Heart left ventricle (tissue), 16 donors: ENCODE results near the gene GTPBP10. TPM values are rescaled to one million over a fixed set of nuclear protein-coding genes. Genes with fewer than 3 reads are reported as not detected.
"Not testable (repeated sequence)": the region's sequence is repeated elsewhere in the genome, so short reads cannot be mapped to it uniquely, and the experiment has no call there.

ENCODE experiments used
- ATAC-seq, 4 donors: fragments of 200-7000 bp; cut with Tn5 transposase; one replicate each; pipeline ENCODE4 v1.9.1; 2020 to 2022; ENCODE audit warnings: moderate library complexity in 4 of 4, mild to moderate bottlenecking in 3 of 4, moderate number of reproducible peaks in 1 of 4
- DNase-seq, 5 donors: peaks; one replicate each; pipeline ENCODE4 v3.0.0-alpha.2; 2020
- H3K27ac ChIP-seq, 12 donors: fragments of 200-600 bp; sonication (generic) in 4 of 12; one replicate each; pipeline versions ENCODE4 v1.5.0 to v1.8.0; 2016 to 2022; ENCODE audit warnings: mild to moderate bottlenecking in 2 of 12
- H3K27me3 ChIP-seq, 9 donors: fragments of 200-600 bp; sonication (generic) in 2 of 9; one replicate each; pipeline versions ENCODE4 v1.5.1 to v1.8.0; 2016 to 2022; ENCODE audit warnings: mild to moderate bottlenecking in 3 of 9
- H3K36me3 ChIP-seq, 9 donors: fragments of 200-600 bp; sonication (generic) in 2 of 9; one replicate each; pipeline versions ENCODE4 v1.5.0 to v1.8.0; 2018 to 2022; ENCODE audit warnings: mild to moderate bottlenecking in 2 of 9
- H3K4me1 ChIP-seq, 12 donors: fragments of 200-600 bp; sonication (generic) in 4 of 12; one replicate each; pipeline versions ENCODE4 v1.5.0 to v1.8.0; 2016 to 2022; ENCODE audit warnings: mild to moderate bottlenecking in 3 of 12
- H3K4me3 ChIP-seq, 12 donors: fragments of 200-600 bp; sonication (generic) in 4 of 12; one replicate each; pipeline versions ENCODE4 v1.5.0 to v1.8.0; 2017 to 2022; ENCODE audit warnings: mild to moderate bottlenecking in 9 of 12, moderate library complexity in 4 of 12
- H3K9me3 ChIP-seq, 12 donors: fragments of 200-600 bp; sonication (generic) in 4 of 12; one replicate each; pipeline versions ENCODE4 v1.5.0 to v1.8.0; 2016 to 2022; ENCODE audit warnings: mild to moderate bottlenecking in 1 of 12
- POLR2A ChIP-seq, 2 donors: fragments of 450-650 bp; IDR thresholded peaks; one replicate each; pipeline ENCODE4 v1.6.1; 2017; ENCODE audit warnings: antibody characterized with exemption in 2 of 2, mild to moderate bottlenecking in 2 of 2, moderate library complexity in 2 of 2
- WGBS, 4 donors: extraction: QIAGEN DNeasy Blood & Tissue Kit in 2 of 4; methylation state at CpG; one replicate each; pipeline versions ENCODE4 v1.1.5 to v1.1.7; 2013 to 2018; 5-methylcytosine and 5-hydroxymethylcytosine counted together
- intact Hi-C, 10 donors: fragments of 100-400 bp; cut with DNase I; formaldehyde crosslinking; loops; one replicate each; pipeline versions ENCODE4 v1.11.1 to v1.14.2; 2022
- polyA plus RNA-seq, 2 donors: library from polyadenylated mRNA; stranded (reverse); fragments of 200-250 nt; gene quantifications; one replicate each; pipeline ENCODE4 v1.2.3, GENCODE V29; 2013
- total RNA-seq, 9 donors: library from RNA; depleted of rRNA in 2 of 9; stranded (reverse); fragments of >200 nt in 2 of 9; fragmentation: NEBNext Ultra II Directional in 3 of 9; extraction: Animal tissue kit (Norgen Biotek cat#: 25700) in 3 of 9; gene quantifications; one replicate each; pipeline versions ENCODE4 v1.1.0 to v1.2.4, GENCODE V29; 2016 to 2023
- TF ChIP-seq, protein P1 (sequence below), 12 donors: fragments of 200-600 bp; sonication (generic) in 4 of 12; IDR thresholded peaks; one replicate each; pipeline versions ENCODE4 v1.5.0 to v1.8.0; 2018 to 2022; ENCODE audit warnings: antibody characterized with exemption in 12 of 12, mild to moderate bottlenecking in 5 of 12
- donor health status: ischemic (EF 13 %, LVEDD 7.1; RV severe dilation, severe dysfunction).
- donor health status: healthy with polysubstance abuse.
- donor health status: DM: no; HTN: yes; CAD: no.
- donor health status: DM: no; HTN: no; CAD: no.
- donor health status: ischemic (EF 25% LVEDD 6.9; RV normal size, moderate dysfunction).
- donor health status: ischemic (EF 25% LVEDD 5.7; RV mildly dilated, moderate dysfunction).
- donor health status: healthy.
- donor health status: DM: yes; HTN: yes; CAD: no.
- donor health status: ischemic (EF 35%, LVEDD 5.7; RV mildly dilated, moderate dysfunction).
- donor health status: nonischemic (EF 11% LVEDD 7.7; RV severe dilation, severe dysfunction).
- donor health status: DM: yes; HTN: yes; CAD: no.
- donor health status: PGD.
- donor health status: ischemic (EF 29% LVEDD 5.4; RV normal size, mild dysfunction).
- donor health status: nonischemic (EF 23%, LVEDD 6.1; RV moderate dilation, normal function).

GTPBP10 gene
- total and polyA plus RNA-seq, 11 donors = 8.2 to 28.4 (median 19.6) TPM

DNA sequence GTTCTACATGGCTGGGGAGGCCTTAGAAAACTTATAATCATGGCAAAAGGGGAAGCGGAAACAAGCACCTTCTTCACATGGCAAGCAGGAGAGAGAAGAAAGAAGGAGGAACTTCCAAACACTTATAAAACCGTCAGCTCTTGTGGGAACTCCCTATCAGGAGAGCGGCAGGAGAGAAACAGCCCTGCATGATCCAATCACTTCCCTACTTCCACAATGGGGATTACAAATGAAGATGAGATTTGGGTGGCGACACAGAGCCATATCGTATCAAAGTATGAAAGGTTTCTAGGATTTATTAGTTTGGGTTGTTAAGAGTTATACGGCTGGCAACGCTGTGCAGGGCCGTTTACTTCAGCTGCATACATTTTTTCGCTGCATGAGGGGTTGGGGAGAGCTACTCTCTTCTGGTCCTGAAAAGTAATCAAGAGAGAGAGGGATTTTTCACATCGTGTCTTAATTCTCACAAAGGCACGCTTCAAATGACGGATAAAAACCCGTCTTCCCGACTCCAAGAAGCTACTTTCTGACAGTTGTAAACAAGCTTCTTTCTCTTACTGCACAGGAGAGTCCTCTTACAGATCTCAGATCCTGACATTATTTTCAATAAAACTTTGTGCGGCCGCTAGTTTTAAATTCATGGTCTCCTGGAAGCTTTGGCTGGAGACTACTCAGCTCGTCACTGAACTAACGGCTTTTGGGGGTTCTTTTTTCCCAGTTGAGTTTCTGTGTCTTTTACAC lies 751 bp upstream of the GTPBP10 start:
- Histone ChIP-seq H3K36me3 (no peaks in the 10 kb centered on the region), H3K4me1 (peaks cover 0 to 20% (median 12%) of the 10 kb centered on the region in 12 donors), H3K9me3 (no peaks in the 10 kb centered on the region), H3K27ac (peak overlapping the region; percentile 14 to 87 (median 81)), H3K4me3 (peak overlapping the region; percentile 57 to 86 (median 77)), H3K27me3 (no peaks in the 10 kb centered on the region)
- intact Hi-C loops = loop anchor here in 9 of 10 donors (1.0 to 10.0 kb wide), 5 partner anchors 57 to 62 kb away; partner anchors contain the start of gene CLDN12 (in 8 of the 9)
- peak; percentile 12 to 45 (median 32) for ATAC-seq
- 8 to 11% (median 9%) methylated on average over 18 of the region's 18 CpGs for WGBS, 4 donors
- DNase-seq = peak in 1 of 5 donors; percentile 4
- no peak for TF ChIP-seq POLR2A (IDR thresholded peaks at IDR 0.05)
- TF ChIP-seq, protein P1, sequence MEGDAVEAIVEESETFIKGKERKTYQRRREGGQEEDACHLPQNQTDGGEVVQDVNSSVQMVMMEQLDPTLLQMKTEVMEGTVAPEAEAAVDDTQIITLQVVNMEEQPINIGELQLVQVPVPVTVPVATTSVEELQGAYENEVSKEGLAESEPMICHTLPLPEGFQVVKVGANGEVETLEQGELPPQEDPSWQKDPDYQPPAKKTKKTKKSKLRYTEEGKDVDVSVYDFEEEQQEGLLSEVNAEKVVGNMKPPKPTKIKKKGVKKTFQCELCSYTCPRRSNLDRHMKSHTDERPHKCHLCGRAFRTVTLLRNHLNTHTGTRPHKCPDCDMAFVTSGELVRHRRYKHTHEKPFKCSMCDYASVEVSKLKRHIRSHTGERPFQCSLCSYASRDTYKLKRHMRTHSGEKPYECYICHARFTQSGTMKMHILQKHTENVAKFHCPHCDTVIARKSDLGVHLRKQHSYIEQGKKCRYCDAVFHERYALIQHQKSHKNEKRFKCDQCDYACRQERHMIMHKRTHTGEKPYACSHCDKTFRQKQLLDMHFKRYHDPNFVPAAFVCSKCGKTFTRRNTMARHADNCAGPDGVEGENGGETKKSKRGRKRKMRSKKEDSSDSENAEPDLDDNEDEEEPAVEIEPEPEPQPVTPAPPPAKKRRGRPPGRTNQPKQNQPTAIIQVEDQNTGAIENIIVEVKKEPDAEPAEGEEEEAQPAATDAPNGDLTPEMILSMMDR (IDR thresholded peaks at IDR 0.05) = no peak

- H3K4me3 ChIP-seq = peak overlapping the region in 5 of 12 donors; percentile 69 to 86 (median 75)
- 73 to 79% (median 74%) methylated on average over 4 of the region's 4 CpGs for WGBS, 4 donors
- peaks cover 0 to 20% (median 12%) of the 10 kb centered on the region in 12 donors for H3K4me1 ChIP-seq
- H3K36me3 ChIP-seq = peaks cover 0 to 4% (median 0%) of the 10 kb centered on the region in 9 donors
- no peak for ATAC-seq
- TF ChIP-seq, protein P1 (IDR thresholded peaks at IDR 0.05) = no peak
- intact Hi-C loops = loop anchor here in 8 of 10 donors (2.0 to 10.0 kb wide), 4 partner anchors 55 to 60 kb away; partner anchors contain the start of gene CLDN12 (in 7 of the 8)
- H3K9me3 ChIP-seq = no peaks in the 10 kb centered on the region
- DNase-seq = no peak
- no peak overlapping the region for H3K27ac ChIP-seq
- no peaks in the 10 kb centered on the region for H3K27me3 ChIP-seq
These were observed 1.2 kb downstream of the GTPBP10 start for GRCh38 chr7:90347759-90348158.

GRCh38 chr7:90349305-90349704 lies 2.8 kb downstream of the GTPBP10 start:
- Histone ChIP-seq H3K27ac (no peak overlapping the region), H3K4me1 (peaks cover 0 to 20% (median 12%) of the 10 kb centered on the region in 12 donors), H3K36me3 (peaks cover 0 to 18% (median 4%) of the 10 kb centered on the region in 9 donors), H3K4me3 (no peak overlapping the region), H3K27me3 (no peaks in the 10 kb centered on the region), H3K9me3 (no peaks in the 10 kb centered on the region)
- intact Hi-C loops = loop anchor here in 5 of 10 donors (5.0 to 10.0 kb wide), 3 partner anchors 53 to 58 kb away; partner anchors contain the start of gene CLDN12 (in 4 of the 5)
- TF ChIP-seq, protein P1 (IDR thresholded peaks at IDR 0.05) = no peak
- TF ChIP-seq POLR2A (IDR thresholded peaks at IDR 0.05) = no peak
- DNase-seq = no peak
- no peak for ATAC-seq
- 79 to 84% (median 80%) methylated on average over 4 of the region's 4 CpGs for WGBS, 4 donors

DNA sequence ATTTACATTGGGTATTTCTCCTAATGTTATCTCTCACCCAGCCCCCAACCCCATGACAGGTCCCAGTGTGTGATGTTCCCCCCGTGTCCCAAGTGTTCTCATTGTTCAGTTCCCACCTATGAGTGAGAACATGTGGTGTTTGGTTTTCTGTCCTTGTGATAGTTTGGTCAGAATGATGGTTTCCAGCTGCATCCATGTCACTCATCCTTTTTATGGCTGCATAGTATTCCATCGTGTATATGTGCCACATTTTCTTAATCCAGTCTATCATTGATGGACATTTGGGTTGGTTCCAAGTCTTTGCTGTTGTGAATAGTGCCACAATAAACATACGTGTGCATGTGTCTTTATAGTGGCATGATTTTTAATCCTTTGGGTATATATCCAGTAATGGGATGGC lies 3.5 kb downstream of the GTPBP10 start:
- DNase-seq, ATAC-seq, H3K27ac ChIP-seq, H3K27me3 ChIP-seq, H3K4me3 ChIP-seq, intact Hi-C loops, H3K9me3 ChIP-seq: not testable (repeated sequence)
- Histone ChIP-seq H3K36me3 (peaks cover 0 to 25% (median 11%) of the 10 kb centered on the region in 9 donors), H3K4me1 (peaks cover 0 to 20% (median 11%) of the 10 kb centered on the region in 12 donors)
- WGBS, 4 donors = 87 to 95% (median 90%) methylated on average over 3 of the region's 3 CpGs
